NCI-H2227 (cell line): ENCODE results near the gene CEL.

Experiments
- DNase-seq: peaks from one replicate; lab custom pipeline; 2025; ENCODE audit not compliant: unreplicated experiment; lab: John Stamatoyannopoulos, UW

CEL gene

GRCh38 chr9:133102190-133103021 lies 40.6 kb downstream of the CEL start:
- no peak for DNase-seq

GRCh38 chr9:133103183-133103986 lies 41.6 kb downstream of the CEL start:
- DNase-seq: peak; percentile 17

DNA sequence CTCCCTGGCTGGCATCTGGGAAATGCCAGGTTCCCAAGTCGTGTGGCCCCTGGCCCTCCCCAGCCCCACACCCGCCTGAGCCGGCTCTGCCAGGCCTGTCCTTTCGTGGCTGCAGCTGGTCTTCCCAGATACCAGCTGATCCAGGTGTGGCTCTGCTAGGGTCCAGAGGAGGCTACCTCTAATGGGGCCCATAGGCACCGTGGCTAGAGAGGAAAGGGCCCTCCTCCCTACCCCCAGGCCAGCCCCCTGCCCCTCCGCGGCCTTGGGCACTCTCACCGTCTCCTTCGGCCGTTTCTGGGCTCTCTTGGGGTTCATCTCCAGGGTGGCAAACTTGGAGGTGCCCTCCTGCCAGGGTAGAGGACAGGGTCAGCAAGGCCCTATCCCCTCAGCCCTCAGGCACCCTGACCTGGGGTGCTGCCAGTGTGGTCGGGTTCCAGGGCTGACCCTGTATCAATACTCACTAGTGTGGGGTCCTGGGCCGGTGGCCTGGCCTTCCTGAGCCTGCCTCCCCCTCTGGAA lies 42.3 kb downstream of the CEL start:
- no peak for DNase-seq

DNA sequence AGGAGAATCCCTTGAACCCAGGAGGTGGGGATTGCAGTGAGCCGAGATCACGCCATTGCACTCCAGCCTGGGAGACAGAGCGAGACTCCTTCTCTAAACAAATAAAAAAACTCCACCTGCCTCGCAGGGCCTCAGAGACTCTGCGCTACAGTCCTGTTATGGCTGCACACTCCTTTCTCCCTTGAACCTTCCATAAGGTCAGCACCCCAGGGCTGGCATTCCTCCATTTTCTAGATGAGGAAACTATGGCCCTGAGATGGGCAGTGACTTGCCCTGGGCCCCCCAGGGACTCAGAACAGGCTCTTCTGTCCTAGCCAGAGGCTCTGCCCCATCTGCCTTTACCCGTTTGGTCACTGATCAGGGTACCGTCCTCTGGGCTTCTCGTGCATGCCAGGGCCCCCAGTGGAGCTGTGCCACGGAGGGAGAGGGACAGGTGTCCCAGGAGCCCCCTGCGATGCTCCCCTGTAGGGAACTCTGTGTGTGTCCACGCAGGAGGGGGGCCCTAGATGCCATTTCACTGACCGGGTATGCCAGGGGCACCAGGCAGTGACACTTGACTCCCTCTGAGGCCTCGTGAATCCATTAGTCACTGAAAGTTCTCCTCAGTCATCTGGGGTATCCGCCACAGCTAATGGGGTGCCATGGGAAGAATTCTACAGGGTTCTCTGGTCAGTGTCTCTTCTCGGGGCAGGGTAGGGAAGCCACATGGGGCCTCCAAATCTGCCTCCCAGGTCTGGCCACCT lies 43.1 kb downstream of the CEL start:
- no peak for DNase-seq

- no peak for DNase-seq
These were observed 43.6 kb downstream of the CEL start for GRCh38 chr9:133105461-133105770.

DNA sequence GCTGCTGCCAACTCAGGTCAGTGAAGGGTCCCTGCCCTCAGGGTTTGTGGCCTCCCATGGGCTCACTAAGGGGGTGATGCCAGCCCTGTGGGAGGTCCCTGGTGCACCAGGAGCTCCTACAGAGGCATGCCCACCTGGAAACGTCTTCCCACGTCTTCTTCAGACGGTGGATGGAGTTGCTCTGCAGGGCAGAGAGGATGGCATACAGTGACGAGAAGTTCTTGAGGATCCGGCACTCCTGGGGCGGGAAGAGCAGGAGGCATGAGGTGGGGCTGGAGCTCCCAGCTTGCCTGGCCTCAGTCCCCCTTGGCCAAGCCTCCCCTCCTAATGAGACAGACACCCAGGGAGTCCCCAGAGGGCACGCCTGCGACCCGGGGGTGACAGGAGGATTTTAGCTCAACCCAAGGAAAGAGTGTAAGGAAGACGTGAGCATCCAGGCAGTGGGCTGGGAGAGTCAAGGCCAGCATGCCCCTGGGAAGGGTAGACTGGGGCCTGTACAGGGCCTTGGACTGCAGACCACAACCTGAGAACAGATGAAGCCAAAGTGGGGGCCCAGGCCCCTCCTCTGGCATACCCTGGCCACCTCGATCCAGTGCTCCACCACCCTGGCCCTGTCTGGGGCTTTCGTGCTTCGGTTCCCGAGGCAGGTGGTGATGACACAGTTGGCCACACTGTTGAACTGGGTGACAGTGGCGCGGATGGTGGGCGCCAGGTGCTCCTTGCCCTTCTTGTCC lies 44.9 kb downstream of the CEL start:
- no peak for DNase-seq

GRCh38 chr9:133107245-133107722 lies 45.5 kb downstream of the CEL start:
- DNase-seq: no peak

GRCh38 chr9:133107961-133108793 lies 46.4 kb downstream of the CEL start:
- DNase-seq: no peak

DNA sequence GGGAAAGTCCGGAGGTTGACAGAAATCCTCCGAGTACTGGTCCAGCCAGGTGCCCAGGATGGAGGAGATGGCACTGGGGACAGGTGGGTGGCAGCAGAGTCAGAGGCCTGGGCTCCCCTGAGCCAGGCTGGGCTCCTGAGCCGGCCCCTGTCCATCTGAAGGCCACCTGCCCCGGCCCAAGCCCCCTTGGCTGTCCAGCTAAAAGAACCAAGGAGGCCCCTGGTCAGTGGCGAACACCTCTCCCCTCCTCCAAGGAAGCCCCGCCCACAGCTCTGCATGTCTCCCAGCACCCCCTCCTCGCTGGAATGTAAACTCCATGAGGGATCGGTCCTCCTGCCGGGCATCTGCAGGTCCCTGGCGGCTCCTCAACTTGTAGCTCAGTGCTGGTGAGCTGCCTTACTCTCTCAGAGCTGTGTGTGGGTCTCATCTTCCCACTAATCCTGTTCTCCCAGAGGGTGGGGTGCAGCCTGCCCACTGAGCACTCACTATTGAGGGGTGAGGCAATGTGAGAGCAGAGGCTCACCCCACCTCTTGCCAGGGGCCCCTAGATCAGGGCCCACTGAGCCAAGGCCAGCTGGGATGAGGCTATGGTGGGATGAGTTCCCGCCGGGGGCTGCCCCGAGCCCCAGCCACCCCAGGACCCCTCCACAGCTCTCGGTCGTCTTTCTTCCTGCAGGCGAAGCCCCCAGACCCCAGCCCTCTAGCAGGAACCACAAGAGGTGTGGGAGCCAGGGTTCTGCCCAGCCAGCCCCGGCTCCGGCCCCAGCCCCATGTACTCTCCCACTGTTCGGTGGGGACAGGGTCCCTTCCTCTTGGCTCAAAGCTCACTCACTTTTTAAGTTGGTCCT lies 47.2 kb downstream of the CEL start:
- no peak for DNase-seq

- DNase-seq: no peak
These were observed 48.3 kb downstream of the CEL start for GRCh38 chr9:133109931-133110650.

GRCh38 chr9:133111808-133112662 lies 50.3 kb downstream of the CEL start:
- no peak for DNase-seq

- DNase-seq: no peak
These were observed 50.9 kb downstream of the CEL start for GRCh38 chr9:133112663-133113026.

DNA sequence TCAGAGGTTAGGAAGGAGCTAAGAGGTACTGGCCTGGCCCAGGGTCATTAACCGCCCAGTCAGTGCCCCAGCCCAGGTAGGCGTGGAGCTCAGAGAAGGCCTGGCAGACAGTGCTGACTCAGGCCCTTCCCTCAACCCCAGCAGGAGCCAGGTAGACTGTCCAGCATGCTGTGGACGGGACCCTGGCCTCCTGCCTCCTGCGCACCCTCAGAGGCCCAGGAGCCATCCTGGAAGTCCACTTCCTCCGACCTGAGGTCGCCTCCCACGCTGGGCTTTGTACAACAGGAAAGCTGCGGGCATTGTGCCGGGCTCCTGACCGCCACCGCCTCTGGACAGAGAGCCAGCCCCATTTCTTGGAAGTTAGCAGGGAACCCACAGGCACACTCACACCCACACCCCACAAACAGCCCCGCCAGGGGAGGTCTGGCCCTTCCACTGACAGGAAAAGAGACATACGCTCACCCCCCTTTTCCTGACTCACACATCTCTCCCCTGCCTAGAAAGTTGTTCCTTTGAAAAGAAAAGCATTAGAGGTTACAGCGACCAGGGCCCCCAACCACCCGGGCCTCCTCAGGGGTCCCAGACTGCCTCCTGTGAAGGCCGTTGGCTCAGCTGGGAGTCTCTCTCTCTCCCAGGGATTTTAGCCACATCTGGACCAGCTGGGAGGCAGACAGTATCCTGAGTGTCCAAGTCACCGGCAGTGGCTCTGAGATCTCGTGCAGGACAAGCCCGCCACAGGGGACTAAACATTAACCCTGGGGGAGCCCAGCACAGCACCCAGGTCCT lies 51.6 kb downstream of the CEL start:
- no peak for DNase-seq

- no peak for DNase-seq
These were observed 52.4 kb downstream of the CEL start for GRCh38 chr9:133113949-133114885.

DNA sequence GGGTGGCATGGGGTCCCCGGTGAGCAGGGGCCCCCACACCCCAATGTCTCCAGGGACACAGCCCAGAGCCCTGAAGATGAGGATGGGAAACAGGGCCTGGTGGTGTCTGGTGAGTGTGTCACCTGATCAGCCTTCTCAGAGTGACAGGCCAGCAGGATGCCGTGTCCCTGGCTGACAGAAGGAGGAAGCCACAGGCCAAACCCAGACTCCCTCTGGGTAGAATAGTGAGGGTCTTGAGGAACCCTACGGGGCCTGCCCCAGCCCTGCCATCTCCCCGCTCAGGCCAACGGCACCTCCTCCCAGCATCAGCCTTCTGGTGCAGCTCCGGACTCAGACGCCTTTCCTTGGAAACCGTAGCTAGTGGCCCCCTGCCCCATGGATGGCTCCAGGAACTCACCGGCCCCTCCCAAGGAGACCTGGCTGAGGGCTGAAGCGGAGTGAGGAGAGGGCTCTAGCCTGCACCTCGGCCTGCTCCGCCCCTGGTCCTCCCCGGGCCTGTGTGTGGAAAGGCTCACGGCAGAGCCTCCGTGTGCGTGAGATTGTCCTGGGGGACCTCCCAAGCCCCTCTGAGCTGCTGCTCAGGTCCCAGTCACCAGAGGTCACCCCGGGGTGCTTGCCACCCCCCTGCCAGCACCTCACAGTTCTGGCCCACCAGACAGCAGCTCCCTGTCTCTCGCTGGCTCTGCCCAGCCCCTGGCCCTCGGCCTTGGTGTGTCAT lies 53.3 kb downstream of the CEL start:
- DNase-seq: no peak
